GM18517 (cell line): ENCODE measurements around the gene VAPA.

Source experiments
- ATAC-seq: cut with Tn5 transposase; IDR thresholded peaks from one replicate; pipeline ENCODE4 v1.9.1; 2021; ENCODE audit warnings: mild to moderate bottlenecking, moderate library complexity; ENCODE audit not compliant: unreplicated experiment

Gene VAPA

DNA sequence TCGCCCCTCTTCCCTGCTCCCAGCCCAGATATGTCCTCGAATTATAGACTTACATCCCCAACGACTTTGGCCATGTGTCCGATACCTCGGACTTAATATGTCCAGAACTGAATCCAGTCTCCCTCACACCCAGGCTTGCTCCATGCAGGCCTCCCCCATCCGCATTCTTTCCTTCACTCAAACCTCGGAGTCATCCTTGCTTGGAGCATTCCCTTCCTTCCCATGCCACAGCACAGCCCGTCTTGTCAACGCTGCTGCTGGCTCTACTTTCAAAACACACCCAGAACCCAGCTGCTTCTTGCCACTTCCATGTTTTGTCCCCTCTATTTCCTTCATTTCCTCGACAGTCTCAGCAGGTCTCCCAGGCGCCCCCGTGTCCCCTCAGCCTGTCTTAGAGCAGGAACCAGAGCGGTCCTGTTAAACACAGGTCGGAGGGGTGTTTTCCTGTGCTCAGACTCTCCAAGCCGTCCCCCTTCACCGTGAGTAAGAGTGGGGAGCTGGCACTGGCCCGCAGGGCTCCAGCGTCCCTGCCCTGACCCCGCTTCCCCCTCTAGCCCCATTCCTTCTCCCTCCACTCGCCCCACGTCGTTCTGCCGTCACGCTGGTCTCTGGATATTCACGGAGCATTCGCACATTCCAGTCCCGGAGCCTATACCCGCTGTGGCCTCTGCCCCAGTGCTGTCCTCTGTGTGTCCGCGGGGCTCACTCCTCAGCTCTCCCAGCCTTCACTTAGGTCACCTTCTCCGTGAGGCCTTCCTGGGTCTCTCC, 54.4 kb downstream of the VAPA start:
- no peak for ATAC-seq

- ATAC-seq, result no peak
Measured at GRCh38 chr18:9969247-9969646, 55.4 kb downstream of the VAPA start.

DNA sequence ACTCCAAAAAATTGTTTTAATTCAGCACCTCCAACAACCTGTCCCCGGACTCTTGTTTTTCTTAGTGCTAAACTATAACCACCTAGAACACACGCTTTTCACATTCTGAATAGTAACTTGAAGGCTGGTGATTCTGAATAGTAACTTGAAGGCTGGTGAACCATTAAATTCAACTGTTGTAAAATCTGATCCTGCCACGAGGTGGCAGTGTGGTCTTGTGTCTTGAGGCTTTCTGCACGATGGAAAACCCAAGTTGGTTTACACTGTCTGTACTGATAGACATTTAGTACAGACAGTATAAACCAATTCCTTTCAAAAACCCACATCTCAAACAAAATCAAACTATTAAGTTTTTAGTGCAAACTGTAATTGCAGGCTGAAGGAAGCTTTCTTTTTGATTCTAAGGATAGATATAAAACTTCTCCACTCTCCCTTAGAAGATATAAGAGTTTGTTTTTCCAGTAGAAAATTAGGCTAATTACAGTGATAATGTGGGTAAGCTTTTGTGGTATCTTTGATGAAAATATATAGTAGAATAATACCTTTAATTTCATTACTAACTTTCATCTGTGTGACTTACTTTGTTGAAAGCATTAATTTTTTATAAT, 57.6 kb downstream of the VAPA start:
- ATAC-seq, result no peak

DNA sequence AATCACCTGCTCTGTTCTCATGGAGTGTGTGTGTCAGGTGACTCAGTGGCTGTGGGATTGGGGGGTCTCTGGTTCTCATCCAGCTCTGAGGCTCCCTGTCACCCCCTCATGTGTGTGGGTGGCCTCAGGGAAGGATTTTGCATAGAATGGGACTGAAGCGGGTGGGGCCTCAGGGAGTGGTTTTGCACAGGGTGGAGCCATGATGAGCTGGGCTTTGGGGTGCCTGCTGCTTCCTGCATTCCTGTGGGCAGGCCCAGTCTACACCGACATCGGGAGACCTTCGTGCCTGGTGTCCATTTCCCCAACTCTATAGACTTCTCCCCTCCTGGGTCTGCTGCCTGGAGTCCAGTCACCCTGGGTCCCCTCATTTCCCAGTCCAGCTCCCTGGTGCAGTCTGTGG, 59.7 kb downstream of the VAPA start:
- ATAC-seq, result no peak

DNA sequence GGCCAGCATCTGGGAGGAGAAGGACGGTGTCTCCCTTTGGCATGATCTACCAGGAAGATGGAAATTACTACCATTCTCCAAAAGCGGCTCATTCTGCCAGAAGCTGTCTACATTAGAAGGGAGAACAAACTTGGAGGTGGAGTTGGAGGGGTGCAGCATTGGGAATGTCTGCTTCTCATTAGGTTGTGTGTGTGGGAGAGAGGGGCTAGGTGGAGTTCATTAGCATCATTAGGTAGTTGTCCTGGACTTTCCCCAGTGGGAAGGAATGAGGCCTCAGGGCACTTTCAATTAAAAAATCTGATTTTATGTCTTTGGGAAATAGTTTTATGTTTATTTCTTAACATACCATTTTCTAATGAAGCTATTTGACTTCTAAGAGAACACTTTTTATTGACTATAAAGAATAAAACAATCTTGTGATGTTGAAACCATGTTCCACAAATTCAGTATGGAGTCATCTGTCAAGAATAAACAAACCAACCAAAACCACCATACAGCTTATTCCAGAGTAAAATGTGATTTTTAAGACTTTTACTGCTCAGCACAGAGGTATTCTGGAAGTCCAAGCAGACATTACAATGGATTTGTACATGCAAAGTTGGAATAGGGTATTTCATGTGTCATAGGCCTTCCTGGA, 60.6 kb downstream of the VAPA start:
- no peak for ATAC-seq

GRCh38 chr18:9975658-9976057, 61.8 kb downstream of the VAPA start:
- ATAC-seq, result no peak

GRCh38 chr18:9982711-9983110, 68.9 kb downstream of the VAPA start:
- no peak for ATAC-seq

DNA sequence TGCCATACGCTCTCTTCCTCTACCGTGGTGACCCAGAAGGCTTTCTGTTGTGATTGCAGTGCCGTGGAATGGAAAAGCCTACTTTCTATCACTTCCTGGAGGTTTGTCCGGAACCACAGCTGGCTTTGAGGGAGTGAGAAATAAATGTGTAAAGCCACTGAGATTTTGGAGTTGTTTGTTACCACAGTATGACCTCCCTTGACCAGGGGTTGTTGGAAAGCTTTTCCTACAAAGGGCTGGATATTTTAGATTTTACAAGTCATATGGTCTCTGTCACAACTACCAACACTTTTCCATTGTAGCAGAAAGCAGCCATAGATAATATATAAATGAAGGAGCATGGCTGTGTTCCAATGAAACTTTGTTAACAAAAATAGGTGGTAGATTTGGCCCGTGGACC, 70.3 kb downstream of the VAPA start:
- no peak for ATAC-seq

DNA sequence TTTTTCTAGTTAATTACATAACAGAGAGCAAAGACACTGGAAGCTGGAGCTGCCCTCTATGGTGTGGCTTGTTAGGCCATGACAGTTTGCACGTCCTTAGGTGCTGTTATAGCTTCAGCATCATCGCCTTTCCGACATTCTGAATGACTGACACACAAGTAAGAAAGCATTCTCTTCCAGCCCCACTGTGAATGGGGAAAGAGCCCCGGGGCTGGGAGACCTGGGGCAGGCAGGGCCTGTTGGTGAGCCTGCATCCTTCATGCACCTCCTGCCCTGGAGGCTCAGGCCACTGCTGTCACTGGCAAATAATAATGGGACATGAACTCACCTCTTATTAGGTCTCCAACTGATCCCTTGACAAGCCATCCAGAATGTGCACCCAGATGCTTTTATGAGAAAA, 71.8 kb downstream of the VAPA start:
- no peak for ATAC-seq

GRCh38 chr18:9986156-9986930, 72.5 kb downstream of the VAPA start:
- ATAC-seq, result no peak

GRCh38 chr18:9987345-9987744, 73.5 kb downstream of the VAPA start:
- ATAC-seq, result no peak

- ATAC-seq, result no peak
Measured at GRCh38 chr18:9987931-9988330, 74.1 kb downstream of the VAPA start.

- no peak for ATAC-seq
Measured at GRCh38 chr18:9988665-9989064, 74.8 kb downstream of the VAPA start.

GRCh38 chr18:9989481-9989880, 75.7 kb downstream of the VAPA start:
- ATAC-seq, result no peak

- no peak for ATAC-seq
Measured at GRCh38 chr18:9991011-9992000, 77.5 kb downstream of the VAPA start.

- no peak for ATAC-seq
Measured at GRCh38 chr18:9992300-9992972, 78.6 kb downstream of the VAPA start.

DNA sequence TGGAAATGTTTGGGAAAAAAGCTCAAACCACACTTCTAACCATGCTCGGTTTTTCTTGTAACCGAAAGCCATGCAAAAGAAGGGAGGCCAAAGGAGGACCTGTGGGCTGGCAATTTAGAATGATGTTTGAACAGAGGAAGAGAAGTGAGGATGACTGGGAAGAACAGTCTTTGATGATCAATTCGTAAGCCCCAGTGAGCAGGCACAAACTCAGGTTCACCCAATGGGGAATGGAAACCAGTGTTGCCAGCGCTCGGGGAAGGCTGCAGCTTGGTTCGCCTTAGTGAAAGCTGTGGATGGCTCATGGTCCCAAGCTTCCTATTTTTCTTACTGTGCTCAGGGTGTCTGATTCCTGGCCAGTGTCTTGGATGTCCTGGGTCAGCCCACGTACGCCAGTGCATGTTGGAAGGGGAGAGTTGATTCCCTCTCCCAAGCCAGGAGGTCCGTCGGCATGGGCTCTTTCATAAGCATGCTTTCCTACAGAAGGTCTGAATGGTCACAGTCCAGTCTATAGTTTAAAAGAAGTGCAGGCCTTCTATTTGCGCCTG, 79.2 kb downstream of the VAPA start:
- no peak for ATAC-seq

- no peak for ATAC-seq
Measured at GRCh38 chr18:9993521-9994025, 79.8 kb downstream of the VAPA start.

GRCh38 chr18:9994026-9994570, 80.3 kb downstream of the VAPA start:
- ATAC-seq, result no peak
